HG03196 (cell line): Measurements from ENCODE around the gene WWC1.
"Not testable (repeated sequence)": the region's sequence is repeated elsewhere in the genome, so short reads cannot be mapped to it uniquely, and the experiment has no call there.

Source experiments
- ATAC-seq: cut with Tn5 transposase; IDR thresholded peaks from one replicate; pipeline ENCODE4 v1.9.1; 2021; ENCODE audit not compliant: unreplicated experiment

Gene WWC1

DNA sequence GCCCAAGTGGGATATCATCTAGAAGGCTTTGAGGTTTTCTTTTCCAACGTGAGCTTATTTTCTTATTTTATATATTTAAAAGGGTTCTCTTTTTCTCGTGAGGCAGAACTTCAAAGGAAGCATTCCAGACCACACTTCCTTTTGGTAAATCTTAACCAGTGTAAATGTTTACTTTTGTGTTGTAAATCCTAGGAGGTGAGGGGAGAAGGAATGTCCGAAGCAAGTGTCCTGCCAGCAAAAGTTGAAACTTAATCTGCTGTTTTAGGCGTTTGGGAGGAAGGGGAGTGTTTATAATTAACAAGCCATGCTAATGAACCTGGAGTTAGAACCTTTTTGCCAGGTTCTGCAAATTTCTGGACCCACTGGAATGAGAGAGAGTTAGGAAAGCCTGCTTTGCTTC, 37.9 kb downstream of the WWC1 start:
- no peak for ATAC-seq

DNA sequence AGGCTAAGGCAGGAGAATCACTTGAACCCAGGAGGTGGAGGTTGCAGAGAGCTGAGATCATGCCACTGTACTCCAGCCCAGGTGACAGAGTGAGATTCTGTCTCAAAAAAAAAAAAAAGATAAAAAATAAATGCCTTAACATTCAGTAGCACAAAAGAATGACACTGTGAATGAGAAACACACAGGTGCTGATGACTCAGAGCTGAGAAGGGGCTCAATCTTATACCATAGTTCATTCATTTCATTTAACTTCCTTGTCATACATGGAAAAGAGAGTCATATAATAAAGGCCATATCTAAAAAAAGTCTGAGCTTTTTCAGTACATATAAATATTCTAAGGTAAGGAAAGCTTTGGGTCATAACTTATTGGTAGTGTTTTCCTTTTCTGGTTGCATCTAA, 40.6 kb downstream of the WWC1 start:
- no peak for ATAC-seq

DNA sequence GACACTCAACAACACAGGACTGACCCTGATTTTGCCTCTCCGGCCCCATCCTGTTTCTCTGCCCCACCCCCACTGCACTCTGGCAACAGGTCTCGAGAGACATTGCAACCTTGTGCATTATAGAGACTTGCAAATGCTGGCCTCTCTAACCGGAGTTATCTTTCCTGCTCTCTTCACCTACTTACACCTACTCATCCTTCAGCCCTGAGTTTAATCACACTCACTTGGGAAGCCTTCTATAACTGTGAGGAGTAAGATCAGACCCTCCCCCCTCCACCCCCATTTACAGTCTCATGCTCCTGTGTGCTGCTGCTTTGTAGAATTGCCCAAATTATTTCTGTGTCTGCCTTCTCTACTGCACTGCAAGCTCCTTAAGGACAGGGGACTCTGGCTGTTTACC, 42.8 kb downstream of the WWC1 start:
- ATAC-seq, result no peak

DNA sequence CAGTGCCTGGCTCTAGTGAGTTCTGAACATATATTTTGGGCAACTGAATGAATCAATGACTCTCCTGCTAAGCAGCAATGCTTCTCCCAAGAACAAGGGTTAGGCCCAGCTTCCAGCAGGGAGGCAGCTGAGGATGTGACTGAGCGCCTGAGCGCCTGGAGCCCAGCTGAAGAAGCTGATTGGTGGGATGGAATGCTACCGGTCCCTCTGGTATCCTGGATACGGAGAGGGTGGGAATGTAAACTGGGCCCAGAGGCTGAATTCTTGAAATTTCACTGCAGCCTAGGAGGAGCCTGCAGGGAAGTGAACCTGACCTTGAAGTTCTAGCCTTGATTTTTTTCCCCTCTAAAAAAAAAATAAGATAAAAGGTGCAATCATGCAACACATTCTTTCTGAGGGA, 43.2 kb downstream of the WWC1 start:
- no peak for ATAC-seq

DNA sequence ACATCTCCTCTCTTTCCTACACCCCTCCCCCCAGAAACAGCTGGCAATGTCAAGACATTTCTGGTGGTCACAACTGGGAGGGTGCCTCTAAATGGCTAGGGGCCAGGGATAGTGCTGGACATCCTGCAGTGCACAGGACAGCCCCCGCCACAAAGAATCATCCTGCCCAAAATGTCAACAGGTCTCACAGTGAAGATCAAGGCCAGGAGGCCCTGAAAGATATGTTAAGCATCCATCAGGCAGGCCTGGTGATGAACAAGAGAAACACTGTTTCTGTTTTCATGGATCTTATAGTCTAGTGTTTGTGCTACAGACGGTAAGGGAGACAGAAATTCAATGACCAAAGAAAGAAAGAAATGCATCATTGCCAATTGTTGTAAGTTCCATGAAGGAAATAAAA, 45.9 kb downstream of the WWC1 start:
- no peak for ATAC-seq

DNA sequence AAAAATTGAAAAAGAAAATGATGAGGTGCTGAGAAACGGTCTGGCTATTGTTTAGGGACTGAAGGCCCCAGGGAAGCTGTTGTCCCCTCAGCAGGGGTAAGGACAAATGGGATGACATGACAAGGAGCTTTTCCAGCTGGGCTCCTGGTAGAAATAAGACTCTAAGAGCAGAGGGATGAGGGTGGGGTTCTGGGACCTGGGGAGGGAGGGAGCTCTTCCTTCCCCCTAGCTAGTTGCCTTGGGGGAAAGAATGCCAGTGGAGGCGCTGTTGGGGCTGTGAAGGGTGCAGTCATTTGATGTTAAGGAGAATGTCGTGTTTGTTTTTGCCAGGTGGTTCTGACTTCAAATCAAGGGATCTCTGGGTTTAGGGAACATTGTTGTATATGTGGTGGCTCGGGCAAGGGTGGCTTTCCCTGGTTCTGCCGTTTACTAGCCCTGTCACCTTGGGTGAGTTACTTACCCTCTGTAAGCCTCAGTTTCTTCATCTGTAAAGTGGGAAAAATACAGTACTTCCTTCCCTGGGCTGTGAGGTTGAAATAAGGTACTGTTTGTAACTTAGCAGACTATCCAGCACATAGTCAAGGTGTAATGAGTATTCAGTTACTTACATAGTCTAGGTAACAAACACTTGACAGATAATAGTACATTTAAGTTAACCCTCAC, 47.8 kb downstream of the WWC1 start:
- ATAC-seq, result no peak

DNA sequence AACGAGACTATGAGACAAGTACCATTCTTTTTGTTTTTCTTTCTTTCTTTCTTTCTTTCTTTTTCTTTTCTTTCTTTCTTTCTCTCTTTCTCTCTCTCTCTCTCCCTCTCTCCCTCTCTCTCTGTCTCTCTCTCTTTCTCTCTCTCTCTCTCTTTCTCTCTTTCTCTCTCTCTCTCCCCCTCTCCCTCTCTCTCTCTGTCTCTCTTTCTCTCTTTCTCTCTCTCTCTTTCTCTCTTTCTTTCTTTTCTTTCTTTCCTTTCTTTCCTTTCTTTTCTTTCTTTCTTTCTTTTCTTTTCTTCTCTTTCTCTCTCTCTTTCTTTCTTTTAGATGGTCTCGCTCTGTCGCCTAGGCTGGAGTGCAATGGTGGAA, 48.3 kb downstream of the WWC1 start:
- not testable (repeated sequence) for ATAC-seq

DNA sequence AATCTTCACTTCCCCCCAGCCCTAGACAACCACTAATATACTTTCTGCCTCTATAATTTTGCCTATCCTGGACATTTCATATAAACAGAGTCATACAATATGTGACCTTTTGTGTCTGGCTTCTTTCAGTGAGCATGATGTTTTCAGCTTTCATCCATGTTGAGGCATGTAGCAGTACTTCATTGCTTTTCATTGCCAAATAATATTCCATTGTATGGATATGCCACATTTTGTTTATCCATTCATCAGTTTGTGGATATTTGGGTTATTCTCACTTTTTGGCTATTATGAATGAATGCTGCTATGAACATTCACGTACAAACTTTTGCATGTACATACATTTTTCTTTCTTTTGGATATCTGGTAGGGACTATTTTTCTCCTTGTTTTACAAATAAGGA, 49.0 kb downstream of the WWC1 start:
- no peak for ATAC-seq

DNA sequence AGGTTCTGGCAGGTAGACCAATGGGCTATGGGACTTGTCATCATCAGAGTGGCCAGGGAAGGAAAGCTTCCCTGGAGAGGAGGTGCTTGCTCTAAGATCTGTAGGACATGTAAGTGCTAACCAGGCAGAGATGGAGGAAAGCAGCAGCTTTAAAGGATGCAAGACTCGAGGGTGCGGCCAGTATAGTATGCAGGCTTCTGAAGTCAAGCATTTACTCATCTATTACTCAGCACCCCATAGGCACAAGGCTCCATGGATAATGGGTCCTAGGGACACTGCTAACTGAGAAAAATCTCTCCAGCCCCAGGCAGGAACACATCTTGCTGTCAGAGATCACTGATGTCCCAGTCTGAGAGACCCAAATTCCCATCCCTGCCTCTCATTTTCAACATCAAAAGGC, 49.7 kb downstream of the WWC1 start:
- ATAC-seq, result no peak

DNA sequence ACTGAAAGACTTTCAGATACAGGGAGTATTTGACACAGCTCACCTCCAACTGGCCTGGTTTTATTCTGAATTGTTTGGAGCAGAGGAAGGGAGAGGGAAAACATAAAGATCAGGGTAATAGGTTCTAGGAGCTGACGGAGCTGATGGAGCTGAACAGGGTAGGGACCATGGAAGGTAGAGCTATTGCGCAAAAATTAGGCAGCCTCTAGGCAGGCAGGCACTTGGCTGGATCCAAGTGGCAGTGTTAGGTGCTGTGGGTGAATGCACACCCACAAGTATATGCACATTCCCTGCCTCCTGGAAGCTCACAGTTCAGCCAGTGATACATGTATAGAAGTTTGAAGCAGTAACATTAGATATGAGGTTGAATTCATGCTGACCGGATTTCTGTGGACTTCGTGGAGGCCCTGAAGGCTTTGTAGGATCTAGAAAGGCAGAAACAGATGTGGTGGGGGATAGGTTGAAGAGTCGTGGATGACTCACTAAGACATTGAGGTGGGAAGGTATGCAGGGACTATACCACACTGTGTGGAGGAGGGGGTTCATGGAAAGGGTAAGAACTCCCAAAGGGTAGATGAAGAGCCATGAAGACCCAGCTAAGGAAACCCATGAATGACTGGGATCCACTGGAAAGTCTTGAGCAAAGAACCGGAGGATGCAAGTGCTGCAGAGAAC, 50.8 kb downstream of the WWC1 start:
- no peak for ATAC-seq

DNA sequence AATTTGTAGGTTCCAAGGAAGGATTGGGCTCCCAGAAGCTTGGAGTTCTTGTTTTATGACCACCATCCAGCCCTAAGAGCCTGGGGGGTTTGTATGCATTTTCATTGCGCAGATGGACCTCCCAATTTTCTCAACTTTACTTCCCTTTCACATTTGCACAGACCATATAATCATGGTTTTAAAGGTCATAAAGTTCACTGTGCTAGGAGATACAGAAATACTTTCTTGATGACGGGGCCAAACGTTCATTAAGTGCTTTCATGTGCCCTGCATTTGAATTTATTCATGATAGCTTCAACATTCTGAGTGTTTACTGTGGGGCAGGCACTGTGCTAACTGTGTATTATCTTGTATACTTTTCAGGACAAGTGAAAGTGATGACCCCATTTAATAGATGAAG, 51.5 kb downstream of the WWC1 start:
- ATAC-seq, result no peak

DNA sequence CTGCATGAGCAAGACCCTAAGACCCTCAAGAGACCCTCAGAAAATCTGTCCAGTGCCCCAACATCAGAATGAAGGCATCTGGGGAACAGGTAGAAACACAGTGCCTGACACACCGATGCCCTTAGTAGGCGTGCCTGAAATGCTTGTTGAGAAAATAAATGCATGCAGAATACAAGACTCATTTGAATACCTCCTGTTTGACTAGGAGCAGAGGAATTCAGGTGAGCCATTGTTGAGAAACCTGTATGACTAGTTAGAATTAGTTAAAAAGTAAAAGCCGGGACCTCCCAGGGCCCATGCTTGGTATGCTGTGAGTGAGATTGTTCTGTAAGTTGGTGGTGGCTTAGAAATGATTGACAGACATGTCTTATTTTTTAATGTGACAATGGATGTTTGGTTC, 55.0 kb downstream of the WWC1 start:
- ATAC-seq, result no peak

DNA sequence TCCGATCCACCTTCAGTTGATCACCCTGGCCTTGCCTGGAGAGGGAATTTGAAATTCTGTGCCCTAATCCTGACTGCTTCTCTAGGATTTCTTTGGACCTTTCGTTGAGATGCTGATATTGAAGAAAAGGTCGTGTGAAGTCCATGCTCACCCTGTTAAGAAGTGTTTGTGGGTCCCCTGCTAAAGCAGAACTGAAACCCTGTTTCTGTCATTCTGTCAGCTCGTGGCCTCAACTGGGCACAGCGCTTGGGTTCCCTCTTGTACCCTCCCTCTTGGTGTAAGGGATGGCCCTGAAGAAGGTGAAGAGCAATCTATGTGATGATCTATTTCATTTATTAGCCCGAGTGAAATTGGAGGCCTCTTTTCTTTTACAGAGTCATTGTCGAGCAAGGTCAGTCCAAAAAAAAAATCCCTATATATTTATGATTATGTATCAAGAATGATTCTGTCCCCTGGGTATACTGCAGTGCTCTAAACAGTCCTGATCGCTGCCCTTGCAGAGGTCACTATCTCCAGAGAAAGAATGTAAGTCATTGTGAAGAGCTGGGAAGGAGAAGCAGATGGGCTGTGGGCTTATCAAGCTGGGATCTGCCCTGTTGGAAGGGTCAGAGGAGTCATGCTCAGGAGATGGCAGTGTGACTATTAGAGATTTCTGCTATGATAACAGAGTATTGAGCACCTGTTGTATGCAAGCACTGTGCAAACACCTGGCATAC, 56.1 kb downstream of the WWC1 start:
- ATAC-seq, result no peak

DNA sequence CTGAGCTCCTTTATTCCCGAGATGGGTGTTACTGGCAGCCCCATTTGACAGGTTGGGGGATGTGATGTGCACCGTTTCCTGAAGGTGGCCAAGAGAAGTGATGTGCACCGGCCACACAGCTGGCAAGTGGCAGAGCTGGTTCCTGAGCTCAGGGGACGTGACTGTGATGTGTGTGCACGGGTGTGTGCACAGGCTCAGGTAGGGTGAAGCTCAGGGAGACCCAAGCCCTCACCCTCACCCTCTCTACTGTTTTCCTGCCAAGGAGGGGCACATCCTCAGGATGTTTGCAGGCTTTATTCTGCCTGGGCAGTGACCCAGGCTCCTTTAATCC, 56.6 kb downstream of the WWC1 start:
- no peak for ATAC-seq

DNA sequence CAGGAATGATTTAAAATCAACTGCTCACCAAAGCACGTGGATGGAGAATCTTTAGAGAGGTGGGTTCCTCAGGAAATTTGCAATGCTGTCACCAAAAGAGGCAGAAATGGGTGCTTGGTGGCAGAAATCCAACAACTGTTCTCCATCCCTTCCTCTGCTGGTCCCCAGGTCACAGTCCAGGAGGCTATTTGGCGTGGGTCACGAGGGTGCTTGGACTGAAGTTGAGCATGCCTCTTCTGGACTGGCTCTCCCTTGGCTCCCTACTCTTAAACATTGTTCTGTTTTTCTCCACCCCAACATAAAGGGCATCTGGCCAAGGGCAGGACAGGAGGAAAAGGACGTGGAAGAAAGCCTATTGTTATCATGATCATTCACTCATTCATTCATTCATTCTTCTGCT, 58.9 kb downstream of the WWC1 start:
- no peak for ATAC-seq

DNA sequence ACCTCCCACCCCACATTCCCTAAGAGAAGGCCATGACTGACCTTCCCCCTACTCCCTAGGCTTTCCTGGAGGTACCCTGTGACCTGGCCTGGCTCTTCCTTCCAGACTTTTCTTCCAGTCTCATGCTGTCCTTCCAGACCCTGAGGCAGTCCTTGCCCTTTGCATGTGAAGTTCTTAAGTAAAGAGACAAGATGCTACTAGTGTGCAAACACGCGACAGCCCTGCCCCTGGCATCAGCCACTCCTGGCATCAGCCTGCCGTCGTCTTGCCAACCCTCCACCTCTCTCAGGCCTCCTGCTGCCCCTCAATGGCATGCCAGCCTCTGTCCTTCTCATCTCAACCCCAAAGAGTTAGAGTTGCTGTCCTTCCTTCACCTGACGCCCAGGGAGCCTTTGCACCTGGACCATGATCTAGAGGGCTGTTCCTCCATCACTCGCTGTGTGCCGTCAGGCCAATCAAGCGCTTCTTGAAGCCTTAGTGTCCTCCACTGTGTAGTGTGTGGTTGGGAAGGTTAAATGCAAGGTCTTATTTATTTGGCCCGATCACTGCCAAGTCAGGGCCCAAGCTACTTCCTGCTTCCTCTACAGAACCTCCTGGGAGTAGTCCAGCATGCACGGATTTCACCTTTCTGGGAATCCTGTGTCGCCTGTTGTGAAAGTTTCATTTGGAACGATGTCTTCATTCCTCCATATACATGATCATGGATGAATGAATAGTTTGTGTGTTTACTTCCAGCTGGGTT, 61.9 kb downstream of the WWC1 start:
- ATAC-seq, result no peak

DNA sequence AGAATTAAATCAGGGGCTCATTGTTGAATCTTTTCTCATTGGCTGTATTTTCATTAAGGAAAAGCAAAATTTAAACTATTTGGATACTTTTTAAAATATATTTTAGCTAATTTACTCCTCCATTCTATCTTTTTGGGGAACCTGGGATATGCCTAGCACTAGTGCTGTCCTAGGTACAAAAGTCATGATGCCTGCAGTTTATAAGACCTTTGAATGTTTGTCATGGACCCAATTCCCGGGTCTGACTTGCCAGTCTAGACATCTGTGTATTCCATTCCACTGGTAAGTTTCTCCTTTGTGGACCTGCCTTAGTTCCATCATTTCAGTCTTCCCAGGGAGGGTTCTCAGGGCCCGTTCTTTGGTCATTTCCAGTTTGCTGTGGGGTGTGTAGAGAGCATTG, 63.0 kb downstream of the WWC1 start:
- ATAC-seq, result no peak

DNA sequence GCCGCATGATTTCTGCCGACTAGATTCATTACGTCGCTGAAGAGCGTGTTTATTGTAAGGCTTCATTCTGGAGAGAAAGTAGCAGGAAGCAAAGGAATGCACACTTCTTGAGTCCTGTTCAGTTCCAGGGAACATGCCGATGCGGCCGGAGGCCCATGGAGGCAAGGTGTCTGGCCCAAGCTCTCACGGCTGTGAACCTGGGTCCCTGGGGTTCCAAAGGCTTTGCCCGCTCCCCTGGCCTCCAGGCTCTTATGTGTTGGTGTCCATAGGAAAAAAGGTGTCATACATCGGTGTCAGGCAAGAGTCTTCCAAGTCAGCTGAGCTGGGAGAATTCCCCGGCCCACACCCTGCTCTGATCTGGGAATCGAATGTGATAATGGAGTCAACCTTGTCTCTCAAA, 64.7 kb downstream of the WWC1 start:
- ATAC-seq, result no peak

DNA sequence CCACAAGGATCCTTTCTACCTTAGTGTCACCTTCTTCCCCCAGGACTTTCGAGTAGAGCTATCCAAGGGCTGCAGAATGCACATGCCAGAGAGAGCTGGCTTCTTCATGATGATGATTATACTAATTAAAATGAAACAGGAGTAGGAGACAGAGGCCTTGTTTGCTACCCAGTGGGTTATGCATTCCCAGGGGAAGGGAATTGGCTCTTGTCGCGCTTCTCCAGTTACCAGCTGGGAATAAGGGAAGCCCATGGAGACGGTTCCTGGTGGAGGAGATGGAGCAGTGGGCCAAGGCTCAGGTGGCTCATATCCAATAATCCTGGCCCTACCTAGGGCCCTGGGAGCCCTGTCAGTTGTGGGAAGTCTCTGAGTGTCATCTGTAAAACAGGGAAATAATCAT, 65.1 kb downstream of the WWC1 start:
- ATAC-seq, result no peak

DNA sequence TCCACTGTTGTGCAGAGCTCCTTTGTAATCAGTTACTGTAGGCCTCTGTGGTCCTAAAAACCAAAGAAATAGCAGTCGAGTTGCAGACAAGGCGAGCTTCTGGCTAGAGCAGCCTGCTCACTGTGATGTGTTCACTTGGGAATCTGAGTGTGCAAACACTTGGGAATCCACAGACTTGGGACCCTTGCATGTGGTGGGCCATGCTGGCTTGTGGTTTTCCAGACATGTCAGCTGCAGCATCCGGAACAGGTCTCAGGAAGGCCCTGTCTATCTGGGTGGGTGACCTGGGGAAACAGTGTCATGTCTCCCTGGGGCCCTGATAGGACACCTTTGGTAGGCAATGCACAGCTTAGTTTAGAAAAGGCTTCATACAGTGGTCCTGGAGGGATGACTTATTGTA, 66.4 kb downstream of the WWC1 start:
- ATAC-seq, result no peak

DNA sequence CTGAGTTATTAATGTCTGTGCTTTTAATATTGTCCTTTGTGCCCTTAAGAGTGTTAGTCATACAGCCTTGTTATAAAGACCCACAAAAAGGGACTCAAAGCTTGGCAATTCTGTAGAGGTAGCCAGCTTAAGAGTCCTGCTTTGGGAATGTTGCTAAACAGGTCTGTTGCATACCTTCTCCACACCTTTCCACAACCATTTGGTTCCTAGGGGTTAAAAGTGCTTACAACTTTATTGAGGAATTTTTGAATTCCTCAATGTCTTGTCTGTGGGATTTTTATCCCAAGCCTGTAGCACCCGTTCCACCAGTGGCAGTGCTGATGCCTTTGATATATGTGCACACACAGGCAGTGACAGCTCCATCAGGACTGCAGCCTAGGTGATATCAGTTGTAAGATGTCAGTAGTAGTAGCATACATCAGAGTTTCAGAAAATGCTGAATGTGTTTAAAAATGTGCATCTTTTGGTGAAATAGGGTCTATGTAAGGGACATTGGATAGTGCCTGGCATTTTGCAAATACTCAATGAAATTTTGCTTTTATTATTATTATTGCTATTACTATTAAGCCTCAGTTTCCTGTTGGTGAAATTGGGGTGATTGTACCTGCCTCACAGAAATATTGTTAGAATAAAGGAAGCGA, 68.5 kb downstream of the WWC1 start:
- ATAC-seq, result no peak
